Endothelial cell of umbilical vein (primary cell): ENCODE measurements around the gene ERVK3-1. TPM values are rescaled to one million over a fixed set of nuclear protein-coding genes. Genes with fewer than 3 reads are reported as not detected.
A peak's percentile ranks its signal among the peaks of the same experiment; 100 is the strongest.

ENCODE experiments used
- BruUV-seq: library from RNA; stranded (reverse); fragments of 400-500 nt; replicated peaks from 2 replicates; lab custom pipeline; 2021; lab: Mats Ljungman, UMichigan
- CTCF ChIA-PET: fragments of 300-600, 350-600 bp; sonication (Branson Sonifier 250); formaldehyde crosslinking; loops from one replicate; lab custom pipeline; 2021; ENCODE audit warnings: antibody characterized with exemption, inconsistent platforms; lab: Charles Lee
- POLR2A ChIA-PET: fragments of 300-600, 350-600 bp; sonication (Branson Sonifier 250); formaldehyde crosslinking; loops from one replicate; lab custom pipeline; 2021; ENCODE audit warnings: antibody characterized with exemption, inconsistent platforms; lab: Charles Lee
- DNase-seq: peaks from one replicate; pipeline ENCODE4 v3.0.0-alpha.2; 2011; ENCODE audit warnings: low read depth, low spot score
- FAIRE-seq: peaks from 2 replicates; lab custom pipeline; 2011; peaks lifted over from hg19 to GRCh38; lab: Jason Lieb, UNC
- H2AFZ ChIP-seq: 2 replicates; pipeline ENCODE4 v1.6.0; 2012; ENCODE audit warnings: low read depth, low read length, control low read depth, inconsistent platforms
- H3K27ac ChIP-seq: 2 replicates; pipeline ENCODE4 v1.5.1; 2011; ENCODE audit warnings: low read depth, mild to moderate bottlenecking, control low read depth, low read length, moderate library complexity; ENCODE audit not compliant: insufficient read depth
- H3K27me3 ChIP-seq, 2 experiments: 2 replicates each; pipeline versions ENCODE4 v1.6.0 to v1.6.1; 2011; ENCODE audit warnings: low read length in 2 of 2, mixed read lengths in 1 of 2; ENCODE audit not compliant: control insufficient read depth in 2 of 2, insufficient read depth in 2 of 2
- H3K36me3 ChIP-seq, 2 experiments: 2 replicates in 1 of 2; 3 replicates in 1 of 2; pipeline ENCODE4 v1.5.1; 2011; ENCODE audit warnings: low read length in 2 of 2, mild to moderate bottlenecking in 1 of 2, moderate library complexity in 1 of 2; ENCODE audit not compliant: control insufficient read depth in 2 of 2, insufficient read depth in 2 of 2; ENCODE audit errors: extremely low read depth in 1 of 2
- H3K4me1 ChIP-seq: 3 replicates; pipeline ENCODE4 v1.5.1; 2011; ENCODE audit warnings: mild to moderate bottlenecking, low read length; ENCODE audit not compliant: control insufficient read depth, insufficient read depth; ENCODE audit errors: extremely low read depth
- H3K4me2 ChIP-seq: 2 replicates; pipeline ENCODE4 v1.6.1; 2011; ENCODE audit warnings: low read length, control low read depth, mixed read lengths; ENCODE audit not compliant: insufficient read depth
- H3K4me3 ChIP-seq, 3 experiments: fragments of 200-600 bp in 1 of 3; sonication (generic), shearing (Covaris generic) in 1 of 3; replicated peaks in 1 of 3; 2 replicates each; pipeline ENCODE4 v1.5.1; 2011 to 2016; ENCODE audit warnings: control low read depth in 3 of 3, low read length in 3 of 3, mild to moderate bottlenecking in 2 of 3, inconsistent platforms in 1 of 3, low read depth in 1 of 3, moderate library complexity in 1 of 3; ENCODE audit not compliant: insufficient read depth in 1 of 3
- H3K79me2 ChIP-seq: 2 replicates; pipeline ENCODE4 v1.6.0; 2012; ENCODE audit warnings: low read length, inconsistent platforms; ENCODE audit not compliant: control insufficient read depth, insufficient read depth
- H3K9ac ChIP-seq: replicated peaks from 2 replicates; pipeline ENCODE3; 2011; ENCODE audit warnings: low read length, control low read depth; ENCODE audit not compliant: insufficient read depth; ENCODE audit errors: extremely low read depth
- H3K9me1 ChIP-seq: replicated peaks from 3 replicates; pipeline ENCODE4 v1.6.0; 2011; ENCODE audit warnings: mild to moderate bottlenecking, low read length; ENCODE audit not compliant: control insufficient read depth, insufficient read depth; ENCODE audit errors: extremely low read depth
- H3K9me3 ChIP-seq: replicated peaks from 2 replicates; pipeline ENCODE4 v1.5.1; 2012; ENCODE audit warnings: low read length, inconsistent platforms; ENCODE audit not compliant: control insufficient read depth, insufficient read depth
- H4K20me1 ChIP-seq: replicated peaks from 2 replicates; pipeline ENCODE3; 2011; ENCODE audit warnings: mild to moderate bottlenecking, low read length; ENCODE audit not compliant: control insufficient read depth, insufficient read depth; ENCODE audit errors: extremely low read depth
- CTCF ChIP-seq, 2 donors: IDR thresholded peaks; 1 replicate in 1 of 2; 2 replicates in 1 of 2; pipeline ENCODE4 v1.5.1; 2011; ENCODE audit warnings: low read length in 2 of 2, mild to moderate bottlenecking in 2 of 2, moderate library complexity in 2 of 2, control low read depth in 1 of 2, inconsistent platforms in 1 of 2, low read depth in 1 of 2; ENCODE audit not compliant: insufficient read depth in 1 of 2; ENCODE audit errors: extremely low read depth in 1 of 2
- EZH2 ChIP-seq: IDR thresholded peaks from 2 replicates; pipeline ENCODE4 v1.6.1; 2012; ENCODE audit warnings: borderline replicate concordance, low read depth, mild to moderate bottlenecking, moderate library complexity, low read length, inconsistent platforms; ENCODE audit not compliant: severe bottlenecking
- FOS ChIP-seq: IDR thresholded peaks from 2 replicates; pipeline ENCODE4 v1.6.1; 2011; ENCODE audit warnings: mild to moderate bottlenecking, low read length, moderate library complexity, borderline replicate concordance; ENCODE audit not compliant: insufficient read depth
- JUN ChIP-seq: IDR thresholded peaks from 2 replicates; pipeline ENCODE4 v1.6.1; 2011; ENCODE audit warnings: borderline replicate concordance, low read depth; ENCODE audit not compliant: insufficient read length, insufficient read depth
- MYC ChIP-seq: IDR thresholded peaks from one replicate; pipeline ENCODE4 v1.6.1; 2011; ENCODE audit warnings: mild to moderate bottlenecking, low read depth, low read length
- dilution Hi-C: fragments of 300-500 bp; cut with MboI; formaldehyde crosslinking; loops from one replicate; pipeline ENCODE4 v1.15.0; 2019; ENCODE audit warnings: low sequenced_read_pairs; ENCODE audit not compliant: extremely low pct_ligation_motif_present
- intact Hi-C: fragments of 100-400 bp; cut with micrococcal nuclease; formaldehyde crosslinking; loops from one replicate; pipeline ENCODE4 v1.10.0; 2022
- polyA plus RNA-seq, 4 experiments: library from polyadenylated mRNA; depleted of rRNA in 3 of 4; stranded (reverse) in 3 of 4; unstranded in 1 of 4; fragments of >200 nt; gene quantifications; 2 replicates each; pipeline versions ENCODE4 v1.2.1 to v1.2.3, GENCODE V29; 2011 to 2012; ENCODE audit warnings: missing spikeins in 1 of 4
- total RNA-seq: library from RNA; stranded (reverse); gene quantifications from 2 replicates; pipeline ENCODE4 v1.2.3, GENCODE V29; 2021

Gene ERVK3-1
- total and polyA plus RNA-seq, 2 donors (not counting 3 experiments of a cell fraction or from before 2014, with no cell fraction given), result 25.8 to 29.3 TPM

- ChIA-PET POLR2A (interaction anchor here (1.0 kb wide), 1 partner anchor 27 kb away, joined by 3 read pairs; the partner anchor contains the start of gene ERVK3-1), CTCF (interaction anchor here (0.6 to 1.0 kb wide), 2 partner anchors 59 to 236 kb away, joined by 3 read pairs; no protein-coding TSS in a partner anchor)
- H3K4me2 ChIP-seq, result peak overlapping the region; percentile 50
- H4K20me1 ChIP-seq, result no peaks in the 10 kb centered on the region
- peak overlapping the region; percentile 80 for H2AFZ ChIP-seq
- TF ChIP-seq JUN (no peak), CTCF (IDR thresholded peaks at IDR 0.05; ENCODE audit: extremely low read depth in 1 of 2, insufficient read depth in 1 of 2, low read depth in 1 of 2, low read length in 2 of 2) (no peak), MYC (no peak), EZH2 (no peak), FOS (no peak)
- dilution Hi-C loops (no loop called here), intact Hi-C loops (loop anchor here (1.0 to 2.0 kb wide), 5 partner anchors 49 to 295 kb away; partner anchors contain the start of genes MZF1, ZNF497, ZNF544 and ZSCAN22)
- DNase-seq (no peak), FAIRE-seq (no peak)
- peaks cover 8% of the 10 kb centered on the region for H3K4me1 ChIP-seq
- no peaks in the 10 kb centered on the region for H3K27me3 ChIP-seq
- peak overlapping the region; percentile 67 to 72 (median 70) for H3K4me3 ChIP-seq
- H3K9ac ChIP-seq, result peak overlapping the region; percentile 82
- no peaks in the 10 kb centered on the region for H3K9me3 ChIP-seq
- no peaks in the 10 kb centered on the region for H3K36me3 ChIP-seq
- peak overlapping the region; percentile 54 for H3K27ac ChIP-seq
- no peaks in the 10 kb centered on the region for H3K9me1 ChIP-seq
- BruUV-seq, result TSS peak; percentile 38
- H3K79me2 ChIP-seq, result peaks cover 25% of the 10 kb centered on the region
Measured at GRCh38 chr19:58277748-58278540, 27.2 kb upstream of the ERVK3-1 start.
